Left ventricle myocardium inferior (tissue), 1 donor: ENCODE results near the gene IRF4. TPM values are rescaled to one million over a fixed set of nuclear protein-coding genes. Genes with fewer than 3 reads are reported as not detected.

Experiments used
- DNase-seq: peaks from one replicate; pipeline ENCODE4 v3.0.0-alpha.2; 2020
- H3K27ac ChIP-seq: fragments of 200-600 bp; replicated peaks from 2 replicates; pipeline ENCODE4 v1.8.0; 2021
- H3K27me3 ChIP-seq: fragments of 200-600 bp; 2 replicates; pipeline ENCODE4 v1.8.0; 2021; ENCODE audit warnings: low read depth
- H3K36me3 ChIP-seq: fragments of 200-600 bp; 2 replicates; pipeline ENCODE4 v1.8.0; 2021
- H3K4me1 ChIP-seq: fragments of 200-600 bp; 2 replicates; pipeline ENCODE4 v1.8.0; 2021
- H3K4me3 ChIP-seq: fragments of 200-600 bp; 2 replicates; pipeline ENCODE4 v1.8.0; 2021; ENCODE audit warnings: mild to moderate bottlenecking, moderate library complexity
- H3K9me3 ChIP-seq: fragments of 200-600 bp; replicated peaks from 2 replicates; pipeline ENCODE4 v1.8.0; 2021
- intact Hi-C: fragments of 100-400 bp; cut with micrococcal nuclease; formaldehyde crosslinking; loops from one replicate; pipeline ENCODE4 v1.11.0; 2022
- total RNA-seq: library from RNA; stranded (reverse); fragmentation: NEBNext Ultra II Directional; extraction: Animal tissue kit (Norgen Biotek cat#: 25700); gene quantifications from one replicate; pipeline ENCODE4 v1.2.1, GENCODE V29; 2021
- TF ChIP-seq, protein P1 (sequence below): fragments of 200-600 bp; IDR thresholded peaks from 2 replicates; pipeline ENCODE4 v1.8.0; 2021; ENCODE audit warnings: antibody characterized with exemption, mild to moderate bottlenecking, borderline replicate concordance
- donor health status: DM: no; HTN: yes; CAD: no; lungs with severe emphysema.

Gene IRF4
- total RNA-seq, 1 donor from 2014 or later: 0.22 TPM

DNA sequence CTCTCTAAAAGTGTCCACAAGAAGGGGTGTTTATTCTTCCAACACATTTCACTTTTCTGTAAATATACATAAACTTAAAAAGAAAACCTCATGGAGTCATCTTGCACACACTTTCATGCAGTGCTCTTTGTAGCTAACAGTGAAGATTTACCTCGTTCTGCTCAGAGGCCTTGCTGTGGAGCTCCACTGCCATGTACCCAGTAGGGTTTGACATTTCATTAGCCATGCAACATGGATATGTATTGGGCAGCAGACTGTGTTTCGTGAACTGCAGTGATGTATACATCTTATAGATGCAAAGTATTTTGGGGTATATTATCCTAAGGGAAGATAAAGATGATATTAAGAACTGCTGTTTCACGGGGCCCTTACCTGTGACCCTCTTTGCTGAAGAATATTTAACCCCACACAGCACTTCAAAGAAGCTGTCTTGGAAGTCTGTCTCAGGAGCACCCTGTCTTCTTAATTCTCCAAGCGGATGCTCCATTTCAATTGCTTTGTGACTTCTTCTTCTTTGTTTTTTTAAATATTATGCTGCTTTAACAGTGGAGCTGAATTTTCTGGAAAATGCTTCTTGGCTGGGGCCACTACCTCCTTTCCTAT lies 17.9 kb downstream of the IRF4 start:
- peaks cover 10% of the 10 kb centered on the region for H3K4me1 ChIP-seq
- TF ChIP-seq, protein P1, sequence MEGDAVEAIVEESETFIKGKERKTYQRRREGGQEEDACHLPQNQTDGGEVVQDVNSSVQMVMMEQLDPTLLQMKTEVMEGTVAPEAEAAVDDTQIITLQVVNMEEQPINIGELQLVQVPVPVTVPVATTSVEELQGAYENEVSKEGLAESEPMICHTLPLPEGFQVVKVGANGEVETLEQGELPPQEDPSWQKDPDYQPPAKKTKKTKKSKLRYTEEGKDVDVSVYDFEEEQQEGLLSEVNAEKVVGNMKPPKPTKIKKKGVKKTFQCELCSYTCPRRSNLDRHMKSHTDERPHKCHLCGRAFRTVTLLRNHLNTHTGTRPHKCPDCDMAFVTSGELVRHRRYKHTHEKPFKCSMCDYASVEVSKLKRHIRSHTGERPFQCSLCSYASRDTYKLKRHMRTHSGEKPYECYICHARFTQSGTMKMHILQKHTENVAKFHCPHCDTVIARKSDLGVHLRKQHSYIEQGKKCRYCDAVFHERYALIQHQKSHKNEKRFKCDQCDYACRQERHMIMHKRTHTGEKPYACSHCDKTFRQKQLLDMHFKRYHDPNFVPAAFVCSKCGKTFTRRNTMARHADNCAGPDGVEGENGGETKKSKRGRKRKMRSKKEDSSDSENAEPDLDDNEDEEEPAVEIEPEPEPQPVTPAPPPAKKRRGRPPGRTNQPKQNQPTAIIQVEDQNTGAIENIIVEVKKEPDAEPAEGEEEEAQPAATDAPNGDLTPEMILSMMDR: no peak
- no peaks in the 10 kb centered on the region for H3K36me3 ChIP-seq
- intact Hi-C loops: no loop called here
- H3K27ac ChIP-seq: no peak overlapping the region
- H3K27me3 ChIP-seq: peaks cover 47% of the 10 kb centered on the region
- no peak for DNase-seq
- peaks cover 8% of the 10 kb centered on the region for H3K9me3 ChIP-seq
- no peak overlapping the region for H3K4me3 ChIP-seq

DNA sequence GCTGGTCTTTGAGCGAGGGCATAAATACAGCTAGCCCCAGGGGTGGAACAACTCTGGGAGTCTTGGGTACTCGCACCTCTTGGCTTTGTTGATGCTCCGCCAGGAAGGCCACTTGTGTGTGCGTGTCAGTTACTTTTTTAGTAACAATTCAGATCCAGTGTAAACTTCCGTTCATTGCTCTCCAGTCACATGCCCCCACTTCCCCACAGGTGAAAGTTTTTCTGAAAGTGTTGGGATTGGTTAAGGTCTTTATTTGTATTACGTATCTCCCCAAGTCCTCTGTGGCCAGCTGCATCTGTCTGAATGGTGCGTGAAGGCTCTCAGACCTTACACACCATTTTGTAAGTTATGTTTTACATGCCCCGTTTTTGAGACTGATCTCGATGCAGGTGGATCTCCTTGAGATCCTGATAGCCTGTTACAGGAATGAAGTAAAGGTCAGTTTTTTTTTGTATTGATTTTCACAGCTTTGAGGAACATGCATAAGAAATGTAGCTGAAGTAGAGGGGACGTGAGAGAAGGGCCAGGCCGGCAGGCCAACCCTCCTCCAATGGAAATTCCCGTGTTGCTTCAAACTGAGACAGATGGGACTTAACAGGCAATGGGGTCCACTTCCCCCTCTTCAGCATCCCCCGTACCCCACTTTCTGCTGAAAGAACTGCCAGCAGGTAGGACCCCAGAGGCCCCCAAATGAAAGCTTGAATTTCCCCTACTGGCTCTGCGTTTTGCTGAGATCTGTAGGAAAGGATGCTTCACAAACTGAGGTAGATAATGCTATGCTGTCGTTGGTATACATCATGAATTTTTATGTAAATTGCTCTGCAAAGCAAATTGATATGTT lies 19.2 kb downstream of the IRF4 start:
- peaks cover 40% of the 10 kb centered on the region for H3K27me3 ChIP-seq
- H3K4me3 ChIP-seq: no peak overlapping the region
- H3K27ac ChIP-seq: no peak overlapping the region
- TF ChIP-seq, protein P1: no peak
- no peaks in the 10 kb centered on the region for H3K36me3 ChIP-seq
- no peak for DNase-seq
- H3K9me3 ChIP-seq: peaks cover 16% of the 10 kb centered on the region
- intact Hi-C loops: no loop called here
- H3K4me1 ChIP-seq: peaks cover 10% of the 10 kb centered on the region

DNA sequence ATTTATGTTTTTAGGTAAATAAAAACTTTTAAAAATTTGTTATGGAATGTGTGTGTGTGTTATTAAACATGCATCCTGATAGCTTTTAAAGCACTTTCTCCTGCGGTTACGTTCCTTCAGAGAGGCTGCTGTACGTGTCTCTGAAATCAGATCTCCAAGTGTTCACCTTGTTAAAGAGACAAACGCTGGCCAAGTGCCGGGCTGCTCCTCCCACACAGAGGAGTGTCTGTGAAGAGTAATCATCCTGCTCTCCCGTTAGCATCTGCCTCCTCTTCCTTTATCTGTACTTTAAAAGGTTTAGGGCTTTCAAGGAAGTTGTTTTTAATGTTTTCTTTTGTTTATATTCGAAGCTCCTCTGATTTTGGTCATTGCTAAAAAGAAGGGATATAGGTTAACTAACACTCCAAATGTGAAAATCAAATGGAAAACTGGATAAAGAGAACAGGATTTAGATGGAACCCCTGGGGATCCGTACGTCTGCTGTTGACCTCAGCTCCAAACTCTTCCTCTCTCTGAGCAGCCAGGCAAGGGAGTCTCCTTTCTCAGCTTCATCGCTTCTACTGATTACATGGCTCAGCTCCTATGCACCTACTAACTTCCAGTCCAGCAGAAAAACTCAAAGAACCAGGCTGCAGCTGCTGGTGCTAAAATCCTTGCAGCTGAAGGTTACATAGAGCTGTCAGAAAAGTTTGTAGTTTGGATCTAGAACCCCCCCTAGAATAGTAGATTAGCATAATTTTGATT lies 20.0 kb downstream of the IRF4 start:
- Histone ChIP-seq H3K36me3 (no peaks in the 10 kb centered on the region), H3K27me3 (peaks cover 36% of the 10 kb centered on the region), H3K4me3 (no peak overlapping the region), H3K9me3 (peaks cover 24% of the 10 kb centered on the region), H3K27ac (no peak overlapping the region), H3K4me1 (peaks cover 10% of the 10 kb centered on the region)
- DNase-seq: no peak
- TF ChIP-seq, protein P1: no peak
- intact Hi-C loops: no loop called here

DNA sequence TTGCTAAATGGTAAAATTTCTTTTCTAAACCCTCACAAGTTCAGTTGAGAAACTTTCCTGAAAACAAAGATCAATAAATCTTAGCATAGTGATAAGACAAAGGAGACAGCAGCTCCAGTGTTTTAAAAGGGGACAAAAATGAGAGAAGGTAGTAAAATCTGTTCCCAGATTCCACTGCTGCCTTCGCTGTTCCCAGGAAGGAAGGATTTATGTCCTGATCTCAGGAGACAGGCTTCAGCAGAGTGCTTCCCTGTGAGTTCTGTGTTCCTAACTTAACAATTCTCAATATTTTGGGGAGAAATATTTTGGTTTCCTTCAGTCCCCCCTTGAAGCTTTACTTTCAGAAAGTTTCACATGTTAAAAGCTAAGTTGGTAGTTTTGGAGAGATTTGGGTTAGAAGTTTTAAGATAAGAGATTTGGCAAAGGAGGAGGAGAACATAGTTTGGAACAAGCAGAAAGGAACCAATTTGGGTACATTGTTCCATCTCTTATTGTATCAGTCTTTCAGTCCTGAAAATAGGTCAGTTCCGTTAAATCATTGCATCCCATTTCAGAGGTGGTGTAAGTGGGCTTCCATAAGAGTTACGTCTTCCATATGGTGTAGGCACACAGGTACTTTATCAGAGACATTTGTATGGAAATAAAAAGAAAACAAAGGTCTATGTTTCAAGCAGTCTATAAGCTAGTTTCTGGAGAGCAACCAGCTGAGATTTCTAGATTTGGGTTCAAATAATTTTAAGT lies 20.8 kb downstream of the IRF4 start:
- Histone ChIP-seq H3K36me3 (no peaks in the 10 kb centered on the region), H3K9me3 (peaks cover 25% of the 10 kb centered on the region), H3K27me3 (peaks cover 36% of the 10 kb centered on the region), H3K4me3 (no peak overlapping the region), H3K4me1 (peaks cover 10% of the 10 kb centered on the region), H3K27ac (no peak overlapping the region)
- no peak for DNase-seq
- TF ChIP-seq, protein P1: no peak
- intact Hi-C loops: no loop called here

DNA sequence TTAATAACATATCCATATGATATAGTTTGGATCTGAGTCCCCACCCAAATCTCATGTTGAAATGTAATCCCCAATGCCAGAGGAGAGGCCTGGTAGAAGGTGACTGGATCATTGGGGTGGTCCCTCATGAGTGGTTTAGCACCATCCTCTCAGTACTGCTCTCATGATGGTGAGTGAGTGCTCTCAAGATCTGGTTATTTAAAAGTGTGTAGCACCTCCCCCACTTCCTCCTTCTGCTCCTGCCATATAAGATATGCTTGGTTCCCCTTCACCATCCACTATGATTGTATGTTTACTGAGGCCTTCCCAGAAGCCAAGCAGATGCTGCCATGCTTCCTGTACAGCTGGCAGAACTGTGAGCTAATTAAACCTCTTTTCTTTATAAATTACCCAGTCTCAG lies 22.9 kb downstream of the IRF4 start:
- Histone ChIP-seq H3K27me3 (peaks cover 42% of the 10 kb centered on the region), H3K27ac (no peak overlapping the region)
- intact Hi-C loops: no loop called here

More for the DNA sequence above, 22.9 kb downstream of the IRF4 start:
- H3K4me3 ChIP-seq: no peak overlapping the region
- no peaks in the 10 kb centered on the region for H3K4me1 ChIP-seq
- TF ChIP-seq, protein P1: no peak
- no peak for DNase-seq
- H3K36me3 ChIP-seq: no peaks in the 10 kb centered on the region
- H3K9me3 ChIP-seq: peaks cover 25% of the 10 kb centered on the region
